ENCODE measurements around the gene CHDH. TPM values are rescaled to one million over a fixed set of nuclear protein-coding genes. Genes with fewer than 3 reads are reported as not detected.

The CHDH gene
- total RNA-seq, 1 donor from 2014 or later: under 0.01 TPM

GRCh38 chr3:53887446-53887845 is 41.2 kb upstream of the CHDH start:
- Histone ChIP-seq H3K27me3 (ENCODE audit: control insufficient read depth, insufficient read depth, low read length) (no peaks in the 10 kb centered on the region), H3K36me3 (ENCODE audit: control insufficient read depth, insufficient read depth, low read length) (peaks cover 2% of the 10 kb centered on the region), H3K4me3 (ENCODE audit: low read depth, low read length) (no peak overlapping the region)
- TF ChIP-seq CTCF (IDR thresholded peaks at IDR 0.05; ENCODE audit: insufficient read depth, low read length, severe bottlenecking): no peak
- FAIRE-seq (no peak), DNase-seq (ENCODE audit: low read depth) (no peak)

GRCh38 chr3:53885239-53885638 is 39.0 kb upstream of the CHDH start:
- peaks cover 2% of the 10 kb centered on the region for H3K36me3 ChIP-seq (ENCODE audit: control insufficient read depth, insufficient read depth, low read length)
- FAIRE-seq (no peak), DNase-seq (ENCODE audit: low read depth) (peak; percentile 19)
- H3K27me3 ChIP-seq (ENCODE audit: control insufficient read depth, insufficient read depth, low read length): no peaks in the 10 kb centered on the region
- no peak overlapping the region for H3K4me3 ChIP-seq (ENCODE audit: low read depth, low read length)
- no peak for TF ChIP-seq CTCF (IDR thresholded peaks at IDR 0.05; ENCODE audit: insufficient read depth, low read length, severe bottlenecking)

- H3K36me3 ChIP-seq (ENCODE audit: control insufficient read depth, insufficient read depth, low read length): peaks cover 4% of the 10 kb centered on the region
- H3K4me3 ChIP-seq (ENCODE audit: low read depth, low read length): no peak overlapping the region
- TF ChIP-seq CTCF (IDR thresholded peaks at IDR 0.05; ENCODE audit: insufficient read depth, low read length, severe bottlenecking): no peak
- DNase-seq (ENCODE audit: low read depth) (no peak), FAIRE-seq (no peak)
- no peaks in the 10 kb centered on the region for H3K27me3 ChIP-seq (ENCODE audit: control insufficient read depth, insufficient read depth, low read length)
Observed at GRCh38 chr3:53884623-53885022, 38.4 kb upstream of the CHDH start.

GRCh38 chr3:53883008-53883407 is 36.8 kb upstream of the CHDH start:
- DNase-seq (ENCODE audit: low read depth) (no peak), FAIRE-seq (no peak)
- TF ChIP-seq CTCF (IDR thresholded peaks at IDR 0.05; ENCODE audit: insufficient read depth, low read length, severe bottlenecking): no peak
- Histone ChIP-seq H3K27me3 (ENCODE audit: control insufficient read depth, insufficient read depth, low read length) (no peaks in the 10 kb centered on the region), H3K4me3 (ENCODE audit: low read depth, low read length) (no peak overlapping the region), H3K36me3 (ENCODE audit: control insufficient read depth, insufficient read depth, low read length) (peaks cover 7% of the 10 kb centered on the region)

- Histone ChIP-seq H3K27me3 (ENCODE audit: control insufficient read depth, insufficient read depth, low read length) (no peaks in the 10 kb centered on the region), H3K36me3 (ENCODE audit: control insufficient read depth, insufficient read depth, low read length) (peaks cover 10% of the 10 kb centered on the region), H3K4me3 (ENCODE audit: low read depth, low read length) (peak within 1 kb of the TSS; percentile 96)
- FAIRE-seq (no peak), DNase-seq (ENCODE audit: low read depth) (peak; percentile 52)
- TF ChIP-seq CTCF (IDR thresholded peaks at IDR 0.05; ENCODE audit: insufficient read depth, low read length, severe bottlenecking): peak; percentile 35
Observed at GRCh38 chr3:53881691-53882593, 35.7 kb upstream of the CHDH start, which contains the start of gene ACTR8. Gene ACTR8 (minus strand): TSS chr3:53882152. CDS start chr3:53882101, 51 bp downstream.
